Stimulated activated naive CD4-positive, alpha-beta T cell (primary cell): ENCODE results near the gene SEC23IP.
"Not testable (repeated sequence)": the region's sequence is repeated elsewhere in the genome, so short reads cannot be mapped to it uniquely, and the experiment has no call there.

Source experiments
- DNase-seq, 6 experiments: peaks; one replicate each; lab custom pipeline; 2025; lab: John Stamatoyannopoulos, UW

The SEC23IP gene

DNA sequence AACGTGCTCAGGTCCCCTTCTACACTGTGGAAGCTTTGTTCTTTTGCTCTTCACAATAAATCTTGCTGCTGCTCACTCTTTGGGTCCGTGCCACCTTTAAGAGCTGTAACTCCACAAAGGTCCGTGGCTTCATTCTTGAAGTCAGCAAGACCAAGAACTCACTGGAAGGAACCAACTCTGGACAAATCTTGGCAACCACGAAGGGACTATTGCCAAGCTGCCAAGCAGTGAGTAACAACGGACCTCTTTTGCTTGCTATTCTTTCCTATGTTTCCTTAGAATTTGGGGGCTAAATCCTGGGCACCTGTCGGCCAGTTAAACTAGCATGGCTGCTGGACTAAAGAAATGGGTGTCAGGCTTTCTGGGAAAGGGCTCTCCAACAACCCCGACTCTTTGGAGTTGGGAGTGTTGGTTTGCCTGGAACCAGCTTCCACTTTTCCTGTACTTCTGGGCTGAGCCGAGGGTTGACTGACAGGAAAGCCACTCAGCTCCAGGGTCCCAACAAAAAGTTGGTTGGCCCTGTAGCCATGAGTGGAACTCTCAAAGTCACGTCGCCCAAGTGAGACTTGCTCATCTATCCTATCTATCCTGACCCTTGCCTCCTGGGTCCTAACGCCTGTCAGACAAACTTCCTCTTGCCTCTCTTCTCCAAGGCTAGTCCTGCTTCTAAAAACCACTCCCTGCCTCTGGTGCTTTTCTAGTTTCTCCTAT lies 8.5 kb upstream of the SEC23IP start:
- not testable (repeated sequence) for DNase-seq

DNA sequence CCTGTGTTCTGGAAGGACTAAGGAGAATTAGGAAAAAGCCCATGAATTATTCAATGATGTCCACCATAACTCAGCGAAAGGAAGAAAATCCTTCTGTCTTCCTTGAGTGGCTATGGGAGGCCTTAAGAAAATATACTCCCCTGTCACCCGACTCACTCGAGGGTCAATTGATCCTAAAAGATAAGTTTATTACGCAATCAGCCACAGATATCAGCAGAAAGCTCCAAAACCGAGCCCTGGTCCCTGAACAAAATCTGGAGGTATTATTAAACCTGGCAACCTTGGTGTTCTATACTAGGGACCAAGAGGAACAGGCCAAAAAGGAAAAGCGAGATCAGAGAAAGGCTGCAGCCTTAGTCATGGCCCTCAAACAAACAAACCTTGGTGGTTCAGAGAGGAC lies 6.5 kb upstream of the SEC23IP start:
- DNase-seq, result not testable (repeated sequence)

DNA sequence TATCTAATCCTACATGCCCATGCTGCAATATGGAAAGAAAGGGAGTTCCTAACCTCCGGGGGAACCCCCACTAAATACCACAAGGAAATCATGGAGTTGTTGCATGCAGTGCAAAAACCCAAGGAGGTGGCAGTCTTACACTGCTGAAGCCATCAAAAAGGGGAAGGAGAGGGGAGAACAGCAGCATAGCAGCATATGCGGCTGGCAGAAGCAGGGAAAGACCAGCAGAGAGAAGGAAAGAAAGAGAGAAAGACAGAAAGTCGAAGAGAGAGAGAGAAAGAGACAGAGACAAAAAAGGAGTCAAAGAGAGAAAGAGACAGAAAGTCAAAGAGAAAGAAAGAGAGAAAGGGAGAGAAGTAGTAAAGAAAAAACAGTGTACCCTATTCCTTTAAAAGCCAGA lies 3.8 kb upstream of the SEC23IP start:
- DNase-seq, result not testable (repeated sequence)

DNA sequence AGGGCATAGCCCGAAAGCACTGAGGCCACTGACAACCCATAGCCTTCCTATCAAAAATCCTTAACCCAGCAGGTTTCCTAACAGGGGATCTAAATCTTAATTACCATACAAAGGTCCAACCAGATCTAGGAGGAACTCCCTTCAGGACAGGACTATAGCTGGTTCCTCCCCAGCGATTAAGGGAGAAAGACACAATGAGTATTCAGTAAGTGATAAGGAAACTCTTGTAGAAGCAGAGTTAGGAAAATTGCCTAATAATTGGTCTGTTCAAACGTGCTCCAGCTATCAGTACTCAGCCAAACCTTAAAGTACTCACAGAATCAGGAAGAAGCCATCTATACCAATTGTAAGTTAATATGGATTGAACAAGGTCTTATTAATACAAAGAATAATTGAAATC lies 3.3 kb upstream of the SEC23IP start:
- DNase-seq, result not testable (repeated sequence)

DNA sequence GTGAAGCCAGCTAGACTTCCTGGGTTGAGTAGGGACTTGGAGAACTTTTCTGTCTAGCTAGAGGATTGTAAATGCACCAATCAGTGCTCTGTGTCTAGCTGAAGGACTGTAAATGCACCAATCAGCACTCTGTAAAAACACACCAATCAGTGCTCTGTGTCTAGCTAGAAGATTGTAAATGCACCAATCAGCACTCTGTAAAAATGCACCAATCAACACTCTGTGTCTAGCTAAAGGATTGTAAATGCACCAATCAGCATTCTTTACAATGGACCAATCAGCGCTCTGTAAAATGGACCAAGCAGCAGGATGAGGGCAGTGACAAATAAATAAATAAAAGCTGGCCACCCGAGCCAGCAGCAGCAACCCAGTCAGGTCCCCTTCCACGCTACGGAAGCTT lies 2.2 kb upstream of the SEC23IP start:
- not testable (repeated sequence) for DNase-seq

DNA sequence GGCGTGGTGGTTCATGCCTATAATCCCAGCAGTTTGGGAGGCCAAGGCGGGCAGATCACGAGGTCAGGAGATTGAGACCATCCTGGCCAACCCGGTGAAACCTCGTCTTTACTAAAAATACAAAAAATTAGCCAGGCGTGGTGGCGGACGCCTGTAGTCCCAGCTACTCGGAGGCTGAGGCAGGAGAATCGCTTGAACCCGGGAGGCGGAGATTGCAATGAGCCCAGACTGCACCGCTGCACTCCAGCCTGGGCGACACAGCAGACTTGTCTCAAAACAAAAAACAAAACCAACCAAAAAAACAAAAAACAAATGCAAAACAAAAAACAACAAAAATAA lies 712 bp upstream of the SEC23IP start:
- DNase-seq, result not testable (repeated sequence)

DNA sequence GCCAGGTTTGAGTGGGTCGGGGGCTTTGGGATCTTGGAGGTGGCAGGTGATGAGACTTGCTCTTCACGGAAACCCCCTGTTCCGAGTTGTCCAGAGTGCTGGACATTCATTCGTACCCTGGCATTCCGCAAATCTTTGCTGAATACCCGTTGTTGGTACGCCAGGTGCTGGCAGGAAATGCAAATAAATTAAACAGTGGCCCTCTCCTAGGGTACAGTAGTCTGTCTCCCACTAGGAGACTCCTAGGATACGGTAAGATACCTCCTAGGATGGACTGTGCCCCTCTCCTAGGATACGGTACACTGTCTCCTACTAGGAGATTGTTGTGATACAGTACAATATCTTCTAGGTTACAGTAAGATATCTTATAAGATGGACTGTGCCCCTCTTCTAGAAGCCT lies 544 bp downstream of the SEC23IP start:
- DNase-seq, result no peak

DNA sequence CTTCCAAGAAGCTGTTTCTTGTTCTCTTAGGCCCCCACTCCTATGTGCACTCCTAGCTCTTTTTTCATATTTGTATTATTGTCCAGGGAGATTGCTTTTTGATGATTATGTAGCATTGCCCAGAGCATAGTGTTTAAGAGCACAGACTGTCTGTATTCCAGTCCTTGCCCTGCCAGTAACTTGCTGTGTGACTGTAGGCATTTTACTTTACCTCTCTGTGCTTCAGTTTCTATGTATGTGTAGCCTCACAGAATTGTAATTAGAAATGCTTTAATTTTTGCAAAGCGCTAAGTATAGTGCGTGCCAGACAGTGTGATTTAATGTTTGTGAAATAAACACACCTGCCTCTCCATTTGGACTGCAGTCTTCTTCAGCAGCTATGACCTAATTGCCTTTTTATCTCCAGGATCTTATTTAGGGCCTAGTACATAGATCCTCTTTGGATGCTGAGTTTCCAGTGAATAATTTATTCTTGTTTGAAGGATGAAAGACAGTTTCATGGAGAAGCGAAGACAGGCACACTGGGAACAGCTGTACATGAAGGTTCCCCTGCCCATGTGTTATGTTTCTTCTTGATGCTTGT lies 1.4 kb downstream of the SEC23IP start:
- DNase-seq, result no peak

DNA sequence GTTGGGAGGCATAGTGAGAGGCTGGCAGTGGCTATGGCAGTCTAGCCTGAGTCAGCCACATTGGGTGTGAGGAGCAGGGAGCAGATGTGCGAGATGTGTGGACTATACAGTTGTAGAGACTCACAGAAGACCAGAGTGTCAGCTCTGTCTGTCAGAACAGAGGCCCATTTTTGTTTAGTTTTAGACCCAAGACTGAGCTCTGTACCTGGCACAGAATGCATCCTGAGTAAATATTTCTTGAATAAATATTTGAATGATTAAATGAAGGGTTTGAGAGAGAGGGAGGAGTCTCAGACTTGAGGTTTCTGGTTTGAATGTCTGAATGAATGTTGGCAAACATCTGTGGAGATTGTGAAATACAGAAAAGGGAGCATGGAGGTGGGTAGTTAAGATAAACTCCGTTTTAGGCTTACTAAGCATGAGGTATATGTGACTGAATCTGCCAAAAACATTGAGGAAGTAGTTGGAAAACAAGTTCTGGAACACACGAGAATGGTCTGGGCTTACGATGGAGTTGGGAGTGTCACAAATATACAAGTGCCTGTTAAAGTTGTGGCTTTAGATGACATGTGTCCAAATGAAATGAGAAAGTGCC lies 3.6 kb downstream of the SEC23IP start:
- DNase-seq, result no peak

DNA sequence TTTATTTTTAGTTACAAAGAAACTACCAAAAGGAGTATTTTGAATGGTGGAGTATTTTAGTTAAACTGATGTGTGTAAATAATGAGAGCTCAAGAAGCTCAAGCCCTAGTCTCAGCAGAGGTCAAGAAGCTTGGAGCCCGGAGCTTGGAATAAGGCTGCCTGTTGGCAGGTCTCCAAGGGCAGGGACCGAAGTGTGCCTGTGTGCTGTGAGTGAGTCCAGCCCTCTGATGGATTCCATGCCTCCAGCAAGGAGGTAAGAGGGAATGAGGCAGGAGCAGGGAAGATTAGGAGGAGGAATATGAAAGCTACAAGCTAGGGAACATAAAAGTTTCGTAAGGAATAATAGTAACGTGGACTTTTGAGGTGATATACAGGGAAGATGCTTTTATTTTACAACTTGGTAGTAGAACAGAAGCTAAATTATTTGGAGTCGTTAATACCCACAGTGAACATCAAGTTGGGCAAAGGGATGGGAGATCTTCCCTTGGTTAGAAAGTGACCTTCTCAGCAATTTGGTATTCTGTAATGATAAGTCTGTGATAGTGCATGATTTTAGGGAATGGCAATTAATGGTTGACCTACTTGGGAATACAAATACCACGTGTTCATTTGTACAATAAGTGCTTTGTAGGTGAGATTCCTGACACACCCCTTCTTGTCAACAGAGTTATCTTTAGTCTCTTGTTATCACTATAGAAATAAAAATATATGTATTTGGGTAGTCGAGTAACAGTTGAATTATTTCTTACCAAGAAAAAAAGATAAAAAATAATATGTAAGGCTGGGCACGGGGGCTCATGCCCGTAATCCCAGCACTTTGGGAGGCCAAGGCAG lies 4.6 kb downstream of the SEC23IP start:
- no peak for DNase-seq

DNA sequence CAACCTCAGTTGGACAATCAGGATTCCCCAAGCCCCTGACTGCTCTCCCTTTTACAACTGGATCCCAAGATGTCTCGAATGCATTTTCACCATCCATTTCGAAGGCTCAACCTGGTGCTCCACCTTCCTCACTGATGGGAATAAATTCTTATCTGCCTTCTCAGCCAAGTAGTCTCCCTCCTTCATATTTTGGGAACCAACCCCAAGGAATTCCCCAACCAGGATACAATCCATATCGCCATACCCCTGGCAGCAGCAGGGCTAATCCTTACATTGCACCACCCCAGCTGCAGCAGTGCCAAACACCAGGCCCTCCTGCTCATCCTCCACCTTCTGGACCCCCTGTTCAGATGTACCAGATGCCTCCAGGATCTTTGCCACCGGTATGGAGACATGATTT lies 6.0 kb downstream of the SEC23IP start:
- no peak for DNase-seq

DNA sequence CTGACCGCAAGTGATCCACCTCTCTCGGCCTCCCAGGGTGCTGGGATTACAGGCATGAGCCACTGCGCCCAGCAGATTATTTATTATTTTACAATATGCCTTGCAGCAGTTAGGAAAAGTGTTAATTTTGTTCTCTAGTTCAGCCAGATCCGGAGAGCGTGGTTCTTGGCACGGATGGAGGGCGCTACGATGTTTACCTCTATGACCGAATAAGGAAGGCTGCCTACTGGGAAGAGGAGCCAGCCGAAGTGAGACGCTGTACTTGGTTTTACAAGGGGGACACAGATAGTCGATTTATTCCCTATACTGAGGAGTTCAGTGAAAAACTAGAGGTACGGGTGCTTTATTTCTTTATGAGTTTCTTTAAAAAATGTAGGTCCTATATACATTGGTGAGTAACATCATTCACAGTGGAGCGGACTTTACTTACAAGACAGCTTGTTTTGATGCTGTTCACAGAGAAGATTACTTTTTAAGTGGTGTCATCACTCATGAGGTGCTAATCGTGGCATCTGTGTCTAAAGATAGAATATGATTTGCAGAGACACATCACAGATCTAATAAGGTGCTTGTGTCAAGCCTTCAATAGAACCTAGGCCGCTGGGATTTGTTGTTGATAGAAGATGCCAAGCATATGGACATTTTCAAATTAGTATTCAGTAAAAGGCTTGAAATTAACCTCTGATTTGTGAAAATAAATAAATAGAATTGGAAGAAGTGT lies 11.6 kb downstream of the SEC23IP start:
- DNase-seq, result no peak

DNA sequence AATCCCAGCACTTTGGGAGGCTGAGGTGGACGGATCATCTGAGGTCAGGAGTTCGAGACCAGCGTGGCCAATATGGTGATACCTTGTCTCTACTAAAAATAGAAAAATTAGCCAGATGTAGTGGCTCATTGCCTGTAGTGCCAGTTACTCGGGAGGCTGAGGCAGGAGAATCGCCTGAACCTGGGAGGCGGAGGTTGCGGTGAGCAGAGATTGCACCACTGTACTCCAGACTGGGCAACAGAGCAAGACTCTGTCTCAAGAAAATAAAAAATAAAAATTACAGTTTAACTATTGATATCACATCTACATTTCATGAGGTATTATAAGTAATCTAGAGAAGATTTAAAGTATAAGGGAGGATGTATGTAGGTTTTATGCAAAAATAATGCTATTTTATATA lies 15.2 kb downstream of the SEC23IP start:
- DNase-seq, result not testable (repeated sequence)

DNA sequence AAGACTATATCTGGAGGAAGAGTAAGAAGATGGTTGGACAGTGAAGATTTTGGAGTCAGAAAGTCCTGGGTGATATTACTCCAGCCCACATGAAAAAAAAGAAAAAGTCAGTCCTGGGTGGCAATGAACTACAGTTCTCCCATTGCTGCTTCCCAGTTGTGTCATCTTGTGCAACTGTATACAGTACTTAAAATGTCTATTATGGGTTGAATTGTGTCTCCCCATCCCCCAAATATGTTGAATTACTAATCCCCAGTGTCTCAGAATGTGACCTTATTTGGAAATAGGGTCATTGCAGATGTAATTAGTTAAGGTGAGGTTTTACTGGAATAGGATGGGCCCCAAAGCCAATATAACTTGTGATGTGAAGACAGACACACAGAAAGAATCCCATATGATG lies 15.6 kb downstream of the SEC23IP start:
- no peak for DNase-seq

DNA sequence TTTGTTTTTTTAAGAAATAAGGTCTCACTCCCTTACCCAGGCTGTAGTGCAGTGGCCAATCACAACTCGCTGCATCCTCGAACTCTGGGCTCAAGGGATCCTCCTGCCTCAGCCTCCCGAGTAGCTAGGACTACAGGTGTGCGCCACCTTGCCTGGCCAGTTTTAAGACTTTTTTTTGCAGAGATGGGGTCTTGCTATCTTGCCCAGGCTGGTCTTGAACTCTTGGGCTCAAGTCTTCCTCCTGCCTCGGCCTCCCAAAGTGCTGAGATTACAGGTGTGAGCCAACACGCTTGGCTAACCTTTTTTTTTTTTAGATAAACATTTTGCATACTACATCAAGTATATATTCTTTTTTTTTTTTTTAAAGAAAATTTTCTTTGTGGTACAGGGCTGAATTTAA lies 18.2 kb downstream of the SEC23IP start:
- no peak for DNase-seq

DNA sequence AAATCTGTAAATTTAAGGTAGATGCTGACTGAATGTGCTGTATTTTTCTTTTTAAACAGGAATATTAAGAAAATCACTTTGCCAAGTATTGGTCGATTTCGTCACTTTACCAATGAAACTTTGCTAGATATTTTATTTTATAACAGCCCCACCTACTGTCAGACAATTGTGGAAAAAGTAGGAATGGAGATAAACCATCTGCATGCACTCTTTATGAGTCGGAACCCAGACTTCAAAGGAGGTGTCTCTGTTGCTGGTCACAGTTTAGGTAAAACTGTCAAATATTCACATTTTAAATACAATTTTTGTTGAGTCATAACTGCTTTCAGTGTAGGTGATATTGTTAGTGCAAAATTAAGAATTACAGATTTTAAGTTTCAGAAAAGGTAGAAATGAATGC lies 25.2 kb downstream of the SEC23IP start:
- DNase-seq, result no peak

DNA sequence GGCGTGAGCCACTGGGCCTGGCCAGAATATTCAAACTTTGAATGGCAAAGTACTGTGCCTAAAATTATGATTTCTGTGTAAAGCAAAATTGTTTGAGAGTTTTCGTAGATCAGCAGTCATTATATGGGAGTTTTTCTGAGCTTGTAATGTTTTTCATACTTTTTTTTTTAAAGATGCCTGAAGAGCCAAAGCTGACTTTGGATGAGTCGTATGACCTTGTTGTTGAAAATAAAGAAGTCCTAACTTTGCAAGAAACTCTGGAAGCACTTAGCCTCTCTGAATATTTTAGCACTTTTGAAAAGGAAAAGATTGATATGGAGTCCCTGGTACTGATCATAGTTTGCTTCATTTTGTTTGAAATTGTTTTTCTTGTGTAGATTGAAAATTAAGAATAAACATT lies 26.7 kb downstream of the SEC23IP start:
- no peak for DNase-seq

DNA sequence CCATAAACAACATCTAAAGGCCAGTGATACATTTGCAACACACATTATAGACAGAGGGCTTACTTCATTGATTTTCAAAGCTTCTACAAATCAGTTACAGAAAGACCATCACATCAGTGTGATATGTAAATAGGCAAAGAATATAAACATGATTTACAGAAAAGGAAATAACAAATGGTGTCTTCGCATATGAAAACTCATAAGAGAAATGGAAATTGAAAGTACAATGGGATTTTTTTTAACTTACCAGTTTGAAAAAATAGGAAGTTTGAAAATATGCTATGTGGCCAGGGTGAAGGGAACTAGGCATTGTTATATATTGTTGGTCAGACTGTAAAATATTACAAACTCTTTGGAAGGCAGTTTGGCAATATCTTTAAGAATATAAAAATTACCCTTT lies 27.3 kb downstream of the SEC23IP start:
- no peak for DNase-seq

DNA sequence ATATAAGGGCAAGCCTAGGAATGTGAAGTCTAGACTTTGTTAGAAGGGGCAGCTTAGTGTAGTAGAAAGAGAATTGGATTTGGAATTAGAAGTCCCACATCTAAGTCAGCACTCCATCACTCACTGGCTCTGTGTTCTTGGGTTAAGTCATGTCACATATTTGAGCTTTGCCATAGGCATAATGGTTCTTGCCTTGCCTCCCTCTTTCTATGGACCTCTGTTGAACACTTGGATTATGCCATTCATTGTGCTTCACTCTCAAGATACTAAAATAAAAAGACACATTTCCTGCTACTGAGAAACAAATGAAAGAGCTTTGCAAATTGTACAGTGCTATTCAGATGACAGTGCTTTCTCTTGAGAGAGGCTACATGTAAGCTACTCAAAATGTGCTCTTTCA lies 35.9 kb downstream of the SEC23IP start:
- no peak for DNase-seq

DNA sequence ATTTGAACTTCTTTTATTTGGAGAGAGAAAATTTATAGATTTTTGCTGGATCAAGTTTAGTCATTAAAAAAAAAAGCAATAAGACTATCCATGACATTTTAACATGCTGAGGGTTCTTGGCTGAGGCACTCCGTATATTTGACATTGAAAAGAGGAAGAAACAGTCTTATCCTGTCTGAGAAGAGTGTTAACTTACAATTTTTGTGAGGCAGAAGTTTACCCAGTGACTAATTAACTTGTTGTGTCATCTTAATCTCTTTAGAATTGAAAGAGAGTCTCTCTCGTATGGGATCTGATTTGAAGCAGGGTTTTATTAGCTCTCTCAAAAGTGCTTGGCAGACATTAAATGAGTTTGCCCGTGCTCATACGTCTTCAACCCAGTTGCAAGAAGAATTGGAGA lies 39.3 kb downstream of the SEC23IP start:
- no peak for DNase-seq

DNA sequence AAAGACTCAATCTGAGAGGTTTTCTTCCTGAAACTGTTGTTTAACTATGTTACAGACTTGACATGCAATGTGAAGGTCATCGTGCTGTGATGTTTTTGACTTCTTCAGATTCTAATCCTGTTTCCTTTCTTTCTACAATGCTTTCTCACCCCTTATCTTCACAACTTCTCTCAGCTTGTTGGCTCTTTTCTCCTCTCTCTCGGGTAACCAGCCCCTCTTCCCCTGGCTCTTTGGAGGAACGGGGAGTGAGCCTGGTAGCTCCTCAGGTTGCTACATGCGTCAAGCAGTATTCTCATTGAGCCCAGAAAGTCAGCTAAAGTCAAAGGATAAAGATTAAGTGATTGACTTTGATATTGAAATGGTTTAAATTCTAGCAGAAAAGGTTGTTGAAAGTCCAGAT lies 40.1 kb downstream of the SEC23IP start:
- no peak for DNase-seq

DNA sequence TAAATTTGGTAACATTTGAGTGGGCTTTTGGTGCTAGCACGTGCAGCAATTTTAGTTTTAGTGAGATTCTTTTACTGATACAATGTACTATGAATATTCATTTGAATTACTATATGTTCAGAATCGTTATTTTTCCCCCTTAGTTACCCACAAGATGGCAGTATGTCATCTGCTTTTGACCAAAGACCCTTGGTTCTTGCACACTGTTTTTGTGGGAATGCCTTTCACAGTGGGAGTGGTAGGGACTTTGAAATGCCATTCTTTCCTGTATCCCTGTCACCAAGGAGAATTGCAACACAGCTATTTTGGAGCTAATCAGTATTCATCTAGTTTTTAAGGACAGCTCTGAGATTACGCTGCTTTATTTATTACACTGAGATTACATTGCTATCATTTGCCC lies 40.6 kb downstream of the SEC23IP start:
- DNase-seq, result no peak
